COLO668 (cell line): ENCODE results near the gene UBC.
A peak's percentile ranks its signal among the peaks of the same experiment; 100 is the strongest.

Experiments used
- DNase-seq: peaks from one replicate; lab custom pipeline; 2025; ENCODE audit not compliant: unreplicated experiment; lab: John Stamatoyannopoulos, UW

The UBC gene

DNA sequence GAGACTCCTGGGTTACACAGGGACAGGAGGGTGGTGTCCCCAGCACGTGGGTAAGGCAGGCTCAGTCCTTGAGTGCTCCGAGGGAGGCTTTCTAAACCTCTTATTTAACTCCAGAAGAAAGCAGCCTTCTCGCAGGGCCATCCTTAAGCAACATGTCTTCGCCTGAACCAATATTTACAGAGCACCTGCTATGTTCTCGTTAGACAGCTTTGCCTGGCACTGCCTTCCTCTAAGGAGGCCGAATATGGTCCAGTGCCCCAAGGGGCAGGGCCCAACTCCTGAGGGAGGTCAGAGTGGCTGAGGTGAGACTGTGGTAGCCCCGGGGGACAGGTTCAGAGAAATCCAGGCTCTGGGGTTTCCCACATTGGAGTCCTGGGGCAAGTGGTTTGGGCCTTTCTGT, 48.7 kb downstream of the UBC start:
- DNase-seq: no peak

DNA sequence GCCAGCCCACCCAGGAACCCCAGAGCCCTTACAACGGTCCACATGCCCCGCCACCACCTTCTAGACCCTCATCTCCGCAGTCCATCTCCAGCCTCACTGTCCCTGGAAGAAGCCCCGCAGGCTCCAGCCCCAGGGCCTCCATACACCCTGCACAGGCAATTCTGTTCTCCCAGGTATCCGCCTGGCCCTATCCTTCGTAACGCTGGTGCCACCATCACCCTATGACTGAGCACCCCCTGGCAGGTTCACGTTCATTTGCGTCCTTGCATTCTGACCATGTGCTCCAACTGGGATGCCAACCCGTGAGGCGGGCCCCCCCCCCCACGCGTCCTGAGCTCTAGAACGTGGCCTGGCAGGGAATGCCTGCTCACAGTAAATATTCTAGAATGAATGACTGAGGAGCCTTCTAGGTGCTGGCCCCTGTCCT, 50.1 kb downstream of the UBC start:
- DNase-seq: no peak

GRCh38 chr12:124863416-124864325, 50.8 kb downstream of the UBC start, which contains the start of gene SCARB1:
SCARB1 (minus strand) TSS chr12:124863864; CDS start chr12:124863720, 144 bp downstream.
- DNase-seq: peak; percentile 94

GRCh38 chr12:124862768-124863415, 51.6 kb downstream of the UBC start:
- DNase-seq: peak; percentile 35

- DNase-seq: no peak
These were observed 52.4 kb downstream of the UBC start for GRCh38 chr12:124861898-124862676.
